ENCODE results near the gene FOXJ1.

The FOXJ1 gene

DNA sequence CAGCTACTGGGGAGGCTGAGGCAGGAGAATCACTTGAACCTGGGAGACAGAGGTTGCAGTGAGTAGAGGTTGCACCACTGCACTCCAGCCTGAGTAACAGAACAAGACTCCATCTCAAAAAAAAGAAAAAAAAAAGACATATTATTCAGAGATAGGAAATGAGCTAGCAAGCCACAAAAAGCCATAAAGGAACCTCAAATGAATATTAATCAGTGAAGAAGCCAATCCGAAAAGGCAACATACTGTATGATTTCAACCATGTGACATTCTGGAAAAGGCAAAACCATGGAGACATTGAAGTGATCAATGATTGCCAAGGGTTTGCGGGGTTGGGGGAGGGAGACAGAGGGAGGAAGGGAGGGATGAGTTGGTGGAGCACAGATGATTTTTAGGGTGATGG lies 29.1 kb downstream of the FOXJ1 start:
- Histone ChIP-seq H3K4me3 (replicated peaks; ENCODE audit: insufficient read depth, low read length) (no peak overlapping the region), H3K27ac (replicated peaks) (no peak overlapping the region), H3K27me3 (ENCODE audit: insufficient read depth, poor library complexity, severe bottlenecking) (no peaks in the 10 kb centered on the region)
- no peak for TF ChIP-seq REST (IDR thresholded peaks at IDR 0.05; ENCODE audit: insufficient replicate concordance, low read depth)
- no peak for TF ChIP-seq POLR2AphosphoS5 (IDR thresholded peaks at IDR 0.05; ENCODE audit: low read depth)
- TF ChIP-seq, protein P1, sequence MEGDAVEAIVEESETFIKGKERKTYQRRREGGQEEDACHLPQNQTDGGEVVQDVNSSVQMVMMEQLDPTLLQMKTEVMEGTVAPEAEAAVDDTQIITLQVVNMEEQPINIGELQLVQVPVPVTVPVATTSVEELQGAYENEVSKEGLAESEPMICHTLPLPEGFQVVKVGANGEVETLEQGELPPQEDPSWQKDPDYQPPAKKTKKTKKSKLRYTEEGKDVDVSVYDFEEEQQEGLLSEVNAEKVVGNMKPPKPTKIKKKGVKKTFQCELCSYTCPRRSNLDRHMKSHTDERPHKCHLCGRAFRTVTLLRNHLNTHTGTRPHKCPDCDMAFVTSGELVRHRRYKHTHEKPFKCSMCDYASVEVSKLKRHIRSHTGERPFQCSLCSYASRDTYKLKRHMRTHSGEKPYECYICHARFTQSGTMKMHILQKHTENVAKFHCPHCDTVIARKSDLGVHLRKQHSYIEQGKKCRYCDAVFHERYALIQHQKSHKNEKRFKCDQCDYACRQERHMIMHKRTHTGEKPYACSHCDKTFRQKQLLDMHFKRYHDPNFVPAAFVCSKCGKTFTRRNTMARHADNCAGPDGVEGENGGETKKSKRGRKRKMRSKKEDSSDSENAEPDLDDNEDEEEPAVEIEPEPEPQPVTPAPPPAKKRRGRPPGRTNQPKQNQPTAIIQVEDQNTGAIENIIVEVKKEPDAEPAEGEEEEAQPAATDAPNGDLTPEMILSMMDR (IDR thresholded peaks at IDR 0.05; ENCODE audit: insufficient read depth, low read length): no peak
- no peak for TF ChIP-seq SPI1 (IDR thresholded peaks at IDR 0.05; ENCODE audit: borderline replicate concordance, low read depth)
- TF ChIP-seq GABPA (IDR thresholded peaks at IDR 0.05; ENCODE audit: low read depth): no peak
- DNase-seq (ENCODE audit: low read depth in 1 of 2, low spot score in 1 of 2): no peak

GRCh38 chr17:76107509-76107908 lies 33.5 kb downstream of the FOXJ1 start:
- H3K4me3 ChIP-seq (replicated peaks; ENCODE audit: insufficient read depth, low read length): no peak overlapping the region
- H3K27me3 ChIP-seq (ENCODE audit: insufficient read depth, poor library complexity, severe bottlenecking): no peaks in the 10 kb centered on the region
- TF ChIP-seq, protein P1 (IDR thresholded peaks at IDR 0.05; ENCODE audit: insufficient read depth, low read length): peak; percentile 2
- TF ChIP-seq SPI1 (IDR thresholded peaks at IDR 0.05; ENCODE audit: borderline replicate concordance, low read depth) (no peak), POLR2AphosphoS5 (IDR thresholded peaks at IDR 0.05; ENCODE audit: low read depth) (no peak), GABPA (IDR thresholded peaks at IDR 0.05; ENCODE audit: low read depth) (no peak), REST (IDR thresholded peaks at IDR 0.05; ENCODE audit: insufficient replicate concordance, low read depth) (no peak)
- DNase-seq (ENCODE audit: low read depth in 1 of 2, low spot score in 1 of 2): no peak
- H3K27ac ChIP-seq (replicated peaks): no peak overlapping the region

DNA sequence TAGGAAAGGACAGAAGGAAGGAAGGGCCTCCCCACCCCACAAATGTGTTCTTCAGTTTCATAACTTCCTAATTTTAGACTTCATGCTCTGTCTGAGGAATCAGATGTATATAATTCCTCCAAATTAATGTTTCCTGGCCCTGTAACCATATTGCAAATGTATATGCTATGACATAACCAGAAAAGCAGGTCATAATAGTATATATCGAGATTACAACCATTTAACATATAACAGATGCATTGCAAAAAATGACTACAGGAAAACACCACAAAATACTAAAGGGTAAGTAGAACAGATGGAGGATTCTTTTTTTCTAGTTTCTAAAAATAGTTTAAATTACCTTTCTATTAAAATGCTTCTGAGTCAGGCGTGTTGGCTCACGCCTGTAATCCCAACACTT lies 34.3 kb downstream of the FOXJ1 start:
- DNase-seq (ENCODE audit: low read depth in 1 of 2, low spot score in 1 of 2): no peak
- Histone ChIP-seq H3K27ac (replicated peaks) (no peak overlapping the region), H3K4me3 (replicated peaks; ENCODE audit: insufficient read depth, low read length) (no peak overlapping the region), H3K27me3 (ENCODE audit: insufficient read depth, poor library complexity, severe bottlenecking) (no peaks in the 10 kb centered on the region)
- TF ChIP-seq REST (IDR thresholded peaks at IDR 0.05; ENCODE audit: insufficient replicate concordance, low read depth): no peak
- TF ChIP-seq, protein P1 (IDR thresholded peaks at IDR 0.05; ENCODE audit: insufficient read depth, low read length): no peak
- no peak for TF ChIP-seq GABPA (IDR thresholded peaks at IDR 0.05; ENCODE audit: low read depth)

Measured in HL-60 (cell line).